Measurements from ENCODE around the gene GRIK2. TPM values are rescaled to one million over a fixed set of nuclear protein-coding genes. Genes with fewer than 3 reads are reported as not detected.

Gene GRIK2
- total and polyA plus RNA-seq, 2 donors (not counting 3 experiments of a cell fraction or from before 2014, with no cell fraction given), result not detected

DNA sequence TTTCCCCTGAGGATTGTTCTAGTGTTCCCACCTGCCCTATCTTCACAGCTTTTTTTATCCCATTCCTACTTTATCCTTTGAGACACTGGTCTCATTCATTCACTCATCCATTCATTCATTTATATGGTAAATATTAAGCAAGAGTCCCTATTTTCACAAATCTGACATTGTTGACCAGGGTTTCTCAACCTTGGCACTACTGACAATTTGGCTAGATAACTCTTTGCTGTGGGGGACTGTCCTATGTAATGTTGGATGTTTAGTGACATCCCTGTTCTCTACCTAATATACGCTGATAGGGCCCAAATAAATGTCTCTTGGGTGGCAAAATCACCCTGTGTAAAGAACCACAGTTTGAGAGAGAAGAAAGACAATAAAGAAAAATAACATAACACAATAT, 345.0 kb downstream of the GRIK2 start:
- H3K4me1 ChIP-seq (ENCODE audit: control insufficient read depth, extremely low read depth, insufficient read depth, low read length), result peaks cover 8% of the 10 kb centered on the region
- no peaks in the 10 kb centered on the region for H3K9me1 ChIP-seq (replicated peaks; ENCODE audit: control insufficient read depth, extremely low read depth, insufficient read depth, low read length)
- H3K9ac ChIP-seq (replicated peaks; ENCODE audit: extremely low read depth, insufficient read depth, low read length), result no peak overlapping the region
- ChIA-PET POLR2A (no interaction called here), CTCF (no interaction called here)
- no peaks in the 10 kb centered on the region for H3K9me3 ChIP-seq (replicated peaks; ENCODE audit: control insufficient read depth, insufficient read depth, low read length)
- BruUV-seq (replicated peaks), result no TSS peak
- H2AFZ ChIP-seq (ENCODE audit: low read depth, low read length), result no peak overlapping the region
- no peak for DNase-seq (ENCODE audit: low read depth, low spot score)
- dilution Hi-C loops (cut with MboI; ENCODE audit: extremely low pct_ligation_motif_present, low sequenced_read_pairs) (no loop called here), intact Hi-C loops (cut with micrococcal nuclease) (no loop called here)
- no peaks in the 10 kb centered on the region for H3K79me2 ChIP-seq (ENCODE audit: control insufficient read depth, insufficient read depth, low read length)
- H3K27ac ChIP-seq (ENCODE audit: insufficient read depth, low read depth, low read length), result no peak overlapping the region
- no peak overlapping the region for H3K4me3 ChIP-seq (replicated peaks in 1 of 3; ENCODE audit: insufficient read depth in 1 of 3, low read depth in 1 of 3, low read length in 3 of 3)
- H3K4me2 ChIP-seq (ENCODE audit: insufficient read depth, low read length), result no peak overlapping the region
- FAIRE-seq, result no peak
- TF ChIP-seq EZH2 (IDR thresholded peaks at IDR 0.05; ENCODE audit: borderline replicate concordance, low read depth, low read length, severe bottlenecking) (no peak), FOS (IDR thresholded peaks at IDR 0.05; ENCODE audit: borderline replicate concordance, insufficient read depth, low read length) (no peak), POLR2A (IDR thresholded peaks at IDR 0.05; ENCODE audit: low read depth, low read length) (no peak), MYC (IDR thresholded peaks at IDR 0.05; ENCODE audit: low read depth, low read length) (no peak), JUN (IDR thresholded peaks at IDR 0.05; ENCODE audit: borderline replicate concordance, insufficient read depth, insufficient read length, low read depth) (no peak), POLR2AphosphoS5 (IDR thresholded peaks at IDR 0.05; ENCODE audit: insufficient read depth, low read depth, low read length) (no peak), GATA2 (IDR thresholded peaks at IDR 0.05; ENCODE audit: insufficient read depth, insufficient read length, low read depth, low read length) (no peak)
- TF ChIP-seq, protein P1, sequence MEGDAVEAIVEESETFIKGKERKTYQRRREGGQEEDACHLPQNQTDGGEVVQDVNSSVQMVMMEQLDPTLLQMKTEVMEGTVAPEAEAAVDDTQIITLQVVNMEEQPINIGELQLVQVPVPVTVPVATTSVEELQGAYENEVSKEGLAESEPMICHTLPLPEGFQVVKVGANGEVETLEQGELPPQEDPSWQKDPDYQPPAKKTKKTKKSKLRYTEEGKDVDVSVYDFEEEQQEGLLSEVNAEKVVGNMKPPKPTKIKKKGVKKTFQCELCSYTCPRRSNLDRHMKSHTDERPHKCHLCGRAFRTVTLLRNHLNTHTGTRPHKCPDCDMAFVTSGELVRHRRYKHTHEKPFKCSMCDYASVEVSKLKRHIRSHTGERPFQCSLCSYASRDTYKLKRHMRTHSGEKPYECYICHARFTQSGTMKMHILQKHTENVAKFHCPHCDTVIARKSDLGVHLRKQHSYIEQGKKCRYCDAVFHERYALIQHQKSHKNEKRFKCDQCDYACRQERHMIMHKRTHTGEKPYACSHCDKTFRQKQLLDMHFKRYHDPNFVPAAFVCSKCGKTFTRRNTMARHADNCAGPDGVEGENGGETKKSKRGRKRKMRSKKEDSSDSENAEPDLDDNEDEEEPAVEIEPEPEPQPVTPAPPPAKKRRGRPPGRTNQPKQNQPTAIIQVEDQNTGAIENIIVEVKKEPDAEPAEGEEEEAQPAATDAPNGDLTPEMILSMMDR (IDR thresholded peaks at IDR 0.05; ENCODE audit: extremely low read depth in 1 of 2, insufficient read depth in 1 of 2, low read depth in 1 of 2, low read length in 2 of 2), result no peak
- TF ChIP-seq, protein P2, sequence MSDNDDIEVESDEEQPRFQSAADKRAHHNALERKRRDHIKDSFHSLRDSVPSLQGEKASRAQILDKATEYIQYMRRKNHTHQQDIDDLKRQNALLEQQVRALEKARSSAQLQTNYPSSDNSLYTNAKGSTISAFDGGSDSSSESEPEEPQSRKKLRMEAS (IDR thresholded peaks at IDR 0.05; ENCODE audit: insufficient read depth, insufficient read length), result no peak
- H3K27me3 ChIP-seq (ENCODE audit: control insufficient read depth in 2 of 2, insufficient read depth in 2 of 2, low read length in 2 of 2), result no peaks in the 10 kb centered on the region
- H4K20me1 ChIP-seq (replicated peaks; ENCODE audit: control insufficient read depth, extremely low read depth, insufficient read depth, low read length), result no peaks in the 10 kb centered on the region
- H3K36me3 ChIP-seq (ENCODE audit: control insufficient read depth in 2 of 2, extremely low read depth in 1 of 2, insufficient read depth in 2 of 2, low read length in 2 of 2), result no peaks in the 10 kb centered on the region

Measured in endothelial cell of umbilical vein (primary cell).